ENCODE data around the gene POU6F2. TPM values are rescaled to one million over a fixed set of nuclear protein-coding genes. Genes with fewer than 3 reads are reported as not detected.
"Not testable (repeated sequence)": the region's sequence is repeated elsewhere in the genome, so short reads cannot be mapped to it uniquely, and the experiment has no call there.

Gene POU6F2
- total and polyA plus RNA-seq, 12 donors: 0.03 to 0.31 (median 0.19) TPM; not detected in 9

DNA sequence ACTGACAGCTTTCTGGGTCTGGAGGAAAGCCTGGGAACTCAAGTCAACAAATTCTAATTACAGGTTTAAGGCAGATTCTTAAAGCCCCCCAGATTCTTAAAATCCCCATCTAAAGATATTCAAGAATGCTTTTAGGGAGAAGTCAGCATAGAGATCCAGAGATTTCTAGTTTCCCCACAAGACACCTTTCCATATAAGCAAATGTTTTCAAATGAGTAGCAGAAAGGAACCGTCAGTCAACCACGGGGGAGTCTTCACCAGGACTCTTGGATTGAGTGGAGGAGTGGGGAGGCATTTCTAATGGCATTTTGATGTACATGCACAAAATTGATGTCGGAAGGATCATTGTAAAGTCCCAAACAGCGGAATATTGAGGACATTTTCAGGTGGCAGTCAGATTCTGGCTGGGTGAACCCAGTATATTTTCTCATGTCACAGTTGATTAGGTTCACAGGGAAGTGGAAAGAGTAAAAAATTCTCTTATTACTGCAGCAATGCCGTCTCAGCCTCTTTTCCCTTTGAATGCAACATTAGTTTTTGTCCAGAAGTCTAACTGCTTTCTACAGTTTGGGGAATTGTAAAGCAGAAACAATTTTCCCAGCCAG lies 396.8 kb downstream of the POU6F2 start:
- no peaks in the 10 kb centered on the region for H3K9me3 ChIP-seq (replicated peaks in 1 of 3)
- no peaks in the 10 kb centered on the region for H3K4me1 ChIP-seq (replicated peaks in 1 of 2)
- DNase-seq: no peak
- no peak overlapping the region for H3K4me3 ChIP-seq
- 64 to 69% (median 68%) methylated on average over 5 of the region's 5 CpGs for WGBS, 4 donors
- TF ChIP-seq, protein P1, sequence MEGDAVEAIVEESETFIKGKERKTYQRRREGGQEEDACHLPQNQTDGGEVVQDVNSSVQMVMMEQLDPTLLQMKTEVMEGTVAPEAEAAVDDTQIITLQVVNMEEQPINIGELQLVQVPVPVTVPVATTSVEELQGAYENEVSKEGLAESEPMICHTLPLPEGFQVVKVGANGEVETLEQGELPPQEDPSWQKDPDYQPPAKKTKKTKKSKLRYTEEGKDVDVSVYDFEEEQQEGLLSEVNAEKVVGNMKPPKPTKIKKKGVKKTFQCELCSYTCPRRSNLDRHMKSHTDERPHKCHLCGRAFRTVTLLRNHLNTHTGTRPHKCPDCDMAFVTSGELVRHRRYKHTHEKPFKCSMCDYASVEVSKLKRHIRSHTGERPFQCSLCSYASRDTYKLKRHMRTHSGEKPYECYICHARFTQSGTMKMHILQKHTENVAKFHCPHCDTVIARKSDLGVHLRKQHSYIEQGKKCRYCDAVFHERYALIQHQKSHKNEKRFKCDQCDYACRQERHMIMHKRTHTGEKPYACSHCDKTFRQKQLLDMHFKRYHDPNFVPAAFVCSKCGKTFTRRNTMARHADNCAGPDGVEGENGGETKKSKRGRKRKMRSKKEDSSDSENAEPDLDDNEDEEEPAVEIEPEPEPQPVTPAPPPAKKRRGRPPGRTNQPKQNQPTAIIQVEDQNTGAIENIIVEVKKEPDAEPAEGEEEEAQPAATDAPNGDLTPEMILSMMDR (IDR thresholded peaks at IDR 0.05): no peak
- TF ChIP-seq POLR2A (IDR thresholded peaks at IDR 0.05): no peak
- H3K27me3 ChIP-seq: no peaks in the 10 kb centered on the region
- H3K36me3 ChIP-seq (replicated peaks in 1 of 2): no peaks in the 10 kb centered on the region
- intact Hi-C loops (cut with DNase I): no loop called here
- H3K27ac ChIP-seq: no peak overlapping the region

DNA sequence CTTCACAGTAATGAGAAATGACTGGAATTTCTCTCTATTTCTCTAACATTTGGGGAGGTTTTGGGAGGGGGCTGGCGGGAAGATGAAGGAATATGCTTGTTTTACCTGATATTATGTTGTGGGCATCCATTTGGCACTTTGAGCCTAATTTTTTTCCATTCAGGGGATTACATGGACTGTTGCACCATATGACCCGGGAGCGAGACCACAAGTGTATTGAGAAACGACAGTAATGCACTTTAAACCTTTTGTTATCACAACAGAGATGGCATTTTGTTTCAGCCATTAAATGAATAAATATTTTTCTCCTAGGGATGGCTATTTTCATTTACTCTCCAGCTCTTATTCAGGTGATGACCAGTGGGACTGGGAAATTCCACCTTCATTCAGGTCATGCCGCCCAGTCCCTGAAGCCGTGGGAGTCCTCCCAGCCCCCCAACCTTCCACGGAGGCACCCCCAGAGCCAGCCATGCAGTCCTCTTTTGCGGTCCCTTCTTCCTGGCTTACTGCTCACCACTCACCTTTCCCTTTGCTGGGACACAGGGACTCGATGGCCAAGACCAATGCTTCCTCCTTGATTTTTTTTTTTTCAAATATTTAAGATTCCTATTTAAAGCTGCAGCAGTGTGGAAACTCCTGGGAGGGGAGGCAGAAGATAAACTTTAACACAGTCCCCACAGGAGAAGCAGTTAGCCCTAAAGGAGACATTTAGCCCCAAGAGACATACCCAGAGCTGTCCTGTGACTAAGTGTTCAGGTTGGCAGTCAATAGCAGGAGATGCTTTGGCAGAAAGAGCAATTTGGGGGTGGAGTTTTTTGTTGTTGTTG lies 397.6 kb downstream of the POU6F2 start:
- H3K27ac ChIP-seq: no peak overlapping the region
- no peaks in the 10 kb centered on the region for H3K36me3 ChIP-seq (replicated peaks in 1 of 2)
- no peak for DNase-seq
- H3K27me3 ChIP-seq: no peaks in the 10 kb centered on the region
- no peak for TF ChIP-seq POLR2A (IDR thresholded peaks at IDR 0.05)
- TF ChIP-seq, protein P1 (IDR thresholded peaks at IDR 0.05): no peak
- no peaks in the 10 kb centered on the region for H3K4me1 ChIP-seq (replicated peaks in 1 of 2)
- H3K4me3 ChIP-seq: no peak overlapping the region
- H3K9me3 ChIP-seq (replicated peaks in 1 of 3): no peaks in the 10 kb centered on the region
- intact Hi-C loops (cut with DNase I): no loop called here
- WGBS, 4 donors: 54 to 62% (median 57%) methylated on average over 9 of the region's 9 CpGs

DNA sequence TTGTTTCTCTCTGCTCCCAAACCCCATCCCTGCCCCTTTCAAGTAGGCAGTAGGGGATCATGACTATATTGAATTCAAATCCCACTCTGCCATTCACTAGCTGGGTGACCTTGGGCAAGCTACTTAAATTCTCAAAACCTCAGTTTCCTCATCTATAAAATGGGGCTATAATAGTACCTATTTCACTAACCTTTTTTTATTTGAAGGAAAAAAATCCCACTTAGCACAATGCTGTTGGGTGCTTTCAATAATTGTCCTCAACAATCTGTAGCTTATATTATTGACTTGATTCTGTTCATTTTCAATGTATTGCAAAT lies 398.1 kb downstream of the POU6F2 start:
- intact Hi-C loops (cut with DNase I): no loop called here
- Histone ChIP-seq H3K4me3 (no peak overlapping the region), H3K27me3 (no peaks in the 10 kb centered on the region), H3K27ac (no peak overlapping the region), H3K4me1 (replicated peaks in 1 of 2) (no peaks in the 10 kb centered on the region), H3K9me3 (replicated peaks in 1 of 3) (no peaks in the 10 kb centered on the region), H3K36me3 (replicated peaks in 1 of 2) (no peaks in the 10 kb centered on the region)
- no peak for DNase-seq
- TF ChIP-seq, protein P1 (IDR thresholded peaks at IDR 0.05): no peak
- no peak for TF ChIP-seq POLR2A (IDR thresholded peaks at IDR 0.05)

DNA sequence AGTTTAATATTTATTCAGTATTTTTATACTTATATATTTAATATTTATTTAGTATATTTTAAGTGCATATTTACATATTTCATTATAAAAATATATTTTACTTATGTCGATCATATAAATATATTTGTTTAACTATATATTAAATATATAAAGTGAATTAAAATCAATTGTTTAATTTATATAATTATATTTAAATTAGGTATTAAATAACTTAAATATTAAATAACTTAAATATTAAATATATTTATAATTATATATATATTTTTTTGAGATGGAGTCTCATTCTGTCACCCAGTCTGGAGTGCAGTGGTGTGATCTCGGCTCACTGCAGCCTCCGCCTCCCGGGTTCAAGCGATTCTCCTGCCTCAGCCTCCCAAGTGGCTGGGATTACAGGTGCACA lies 399.2 kb downstream of the POU6F2 start:
- 91 to 92% (median 92%) methylated on average over 5 of the region's 5 CpGs for WGBS, 4 donors
- DNase-seq; H3K4me1 ChIP-seq (replicated peaks in 1 of 2); intact Hi-C loops (cut with DNase I); H3K4me3 ChIP-seq; H3K9me3 ChIP-seq (replicated peaks in 1 of 3); H3K36me3 ChIP-seq (replicated peaks in 1 of 2); H3K27ac ChIP-seq; H3K27me3 ChIP-seq: not testable (repeated sequence)

DNA sequence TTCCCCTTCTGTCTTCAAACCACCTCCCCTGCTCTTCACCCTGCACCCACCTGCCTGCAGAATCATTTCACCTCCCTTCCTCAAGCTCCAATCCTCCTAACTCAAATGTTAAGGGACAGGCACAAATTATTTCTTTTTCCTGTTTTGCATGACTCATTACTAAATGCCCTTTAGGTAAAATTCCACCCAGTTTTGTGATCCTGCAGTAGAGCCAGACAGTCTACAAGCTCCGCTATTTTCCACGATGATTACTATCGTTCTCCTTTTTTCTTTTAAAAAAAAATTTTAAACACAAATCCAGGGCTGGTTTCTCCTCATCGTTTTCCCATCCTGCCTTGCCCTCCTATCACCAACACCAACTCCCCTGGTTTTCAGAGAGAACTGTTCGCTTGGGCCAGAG lies 401.7 kb downstream of the POU6F2 start:
- no peaks in the 10 kb centered on the region for H3K9me3 ChIP-seq (replicated peaks in 1 of 3)

More for the DNA sequence above, 401.7 kb downstream of the POU6F2 start:
- intact Hi-C loops (cut with DNase I): no loop called here
- WGBS, 4 donors: 79 to 85% (median 81%) methylated on average over 5 of the region's 5 CpGs
- Histone ChIP-seq H3K4me1 (replicated peaks in 1 of 2) (no peaks in the 10 kb centered on the region), H3K27me3 (no peaks in the 10 kb centered on the region), H3K4me3 (no peak overlapping the region), H3K27ac (no peak overlapping the region), H3K36me3 (replicated peaks in 1 of 2) (no peaks in the 10 kb centered on the region)
- TF ChIP-seq, protein P1 (IDR thresholded peaks at IDR 0.05): no peak
- no peak for TF ChIP-seq POLR2A (IDR thresholded peaks at IDR 0.05)
- DNase-seq: no peak
